Body of pancreas (tissue), 4 donors: ENCODE measurements around the gene GJA3. TPM values are rescaled to one million over a fixed set of nuclear protein-coding genes. Genes with fewer than 3 reads are reported as not detected.

Source experiments
- ATAC-seq: fragments of 150-250 bp; one replicate; pipeline ENCODE4 v1.9.1; 2016
- DNase-seq, 4 donors: peaks; one replicate each; pipeline ENCODE4 v3.0.0-alpha.2; 2019
- H3K27ac ChIP-seq, 4 donors: fragments of 200-600 bp; sonication (generic); 1 replicate in 3 of 4; 2 replicates in 1 of 4; pipeline versions ENCODE4 v1.5.1 to v1.6.1; 2016 to 2019; ENCODE audit warnings: mild to moderate bottlenecking in 1 of 4, mixed read lengths in 1 of 4, moderate library complexity in 1 of 4
- H3K27me3 ChIP-seq, 2 donors: fragments of 200-600 bp; sonication (generic); one replicate each; pipeline ENCODE4 v1.6.0; 2016; ENCODE audit warnings: mild to moderate bottlenecking in 1 of 2
- H3K36me3 ChIP-seq, 2 donors: fragments of 200-600 bp; sonication (generic); replicated peaks in 1 of 2; 2 replicates each; pipeline ENCODE4 v1.5.1; 2016; ENCODE audit warnings: low read depth in 2 of 2; ENCODE audit not compliant: insufficient read depth in 1 of 2
- H3K4me1 ChIP-seq: fragments of 200-600 bp; sonication (generic); one replicate; pipeline ENCODE4 v1.6.0; 2016
- H3K4me3 ChIP-seq, 2 donors: fragments of 200-600 bp; sonication (generic); 1 replicate in 1 of 2; 2 replicates in 1 of 2; pipeline ENCODE4 v1.5.1; 2016 to 2019
- H3K9me3 ChIP-seq, 3 donors: fragments of 200-600 bp; sonication (generic); 1 replicate in 2 of 3; 2 replicates in 1 of 3; pipeline ENCODE4 v1.5.1; 2016
- CTCF ChIP-seq, 7 experiments: fragments of 450-650 bp in 4 of 7; fragments of 200-600 bp in 3 of 7; sonication (generic) in 3 of 7; IDR thresholded peaks; one replicate each; pipeline ENCODE4 v1.5.1; 2016 to 2019; ENCODE audit warnings: antibody characterized with exemption in 7 of 7
- POLR2A ChIP-seq, 3 donors: fragments of 450-650 bp; IDR thresholded peaks; one replicate each; pipeline ENCODE4 v1.6.1; 2016; ENCODE audit warnings: antibody characterized with exemption in 3 of 3, mild to moderate bottlenecking in 2 of 3
- WGBS, 2 donors: methylation state at CpG; one replicate each; pipeline ENCODE4 v1.1.5; 2017; 5-methylcytosine and 5-hydroxymethylcytosine counted together
- intact Hi-C: fragments of 100-400 bp; cut with DNase I; formaldehyde crosslinking; loops from one replicate; pipeline ENCODE4 v1.15.1; 2023
- total RNA-seq, 2 donors: library from RNA; depleted of rRNA; stranded (reverse); fragments of >200 nt; gene quantifications; one replicate each; pipeline ENCODE4 v1.1.0, GENCODE V29; 2016

The GJA3 gene
- total RNA-seq, 2 donors from 2014 or later: not detected

- peaks cover 9% of the 10 kb centered on the region for H3K4me1 ChIP-seq
- H3K4me3 ChIP-seq: no peak overlapping the region
- DNase-seq: peak in 1 of 4 donors; percentile 16
- H3K9me3 ChIP-seq: no peaks in the 10 kb centered on the region
- no peaks in the 10 kb centered on the region for H3K27me3 ChIP-seq
- TF ChIP-seq POLR2A (IDR thresholded peaks at IDR 0.05): no peak
- TF ChIP-seq CTCF (IDR thresholded peaks at IDR 0.05): no peak
- H3K36me3 ChIP-seq: no peaks in the 10 kb centered on the region
- no peak overlapping the region for H3K27ac ChIP-seq
- ATAC-seq: no peak
- intact Hi-C loops: no loop called here
- WGBS, 2 donors: 43 to 45% methylated on average over 9 of the region's 9 CpGs
Observed at GRCh38 chr13:20102525-20103180, 58.2 kb downstream of the GJA3 start.

GRCh38 chr13:20101467-20102316 is 59.2 kb downstream of the GJA3 start:
- no peak for ATAC-seq
- H3K27ac ChIP-seq: no peak overlapping the region
- no peak overlapping the region for H3K4me3 ChIP-seq
- no peak for TF ChIP-seq POLR2A (IDR thresholded peaks at IDR 0.05)
- no peak for TF ChIP-seq CTCF (IDR thresholded peaks at IDR 0.05)
- no peak for DNase-seq
- intact Hi-C loops: no loop called here
- H3K36me3 ChIP-seq: no peaks in the 10 kb centered on the region
- H3K27me3 ChIP-seq: no peaks in the 10 kb centered on the region
- no peaks in the 10 kb centered on the region for H3K9me3 ChIP-seq
- peaks cover 3% of the 10 kb centered on the region for H3K4me1 ChIP-seq
- WGBS, 2 donors: 32 to 35% methylated on average over 8 of the region's 8 CpGs

- Histone ChIP-seq H3K27me3 (no peaks in the 10 kb centered on the region), H3K4me3 (no peak overlapping the region), H3K27ac (no peak overlapping the region), H3K36me3 (no peaks in the 10 kb centered on the region), H3K9me3 (no peaks in the 10 kb centered on the region), H3K4me1 (no peaks in the 10 kb centered on the region)
- DNase-seq (no peak), ATAC-seq (no peak)
- 58% methylated on average over 9 of the region's 9 CpGs for WGBS, 2 donors
- TF ChIP-seq CTCF (IDR thresholded peaks at IDR 0.05): no peak
- no peak for TF ChIP-seq POLR2A (IDR thresholded peaks at IDR 0.05)
- intact Hi-C loops: no loop called here
Observed at GRCh38 chr13:20099319-20099718, 61.5 kb downstream of the GJA3 start.

- H3K4me1 ChIP-seq: no peaks in the 10 kb centered on the region
- ATAC-seq: no peak
- no peak for DNase-seq
Observed at GRCh38 chr13:20093951-20094350, 66.9 kb downstream of the GJA3 start.

More at GRCh38 chr13:20093951-20094350, 66.9 kb downstream of the GJA3 start:
- 22 to 24% methylated on average over 6 of the region's 6 CpGs for WGBS, 2 donors
- no peaks in the 10 kb centered on the region for H3K27me3 ChIP-seq
- H3K9me3 ChIP-seq: no peaks in the 10 kb centered on the region
- H3K36me3 ChIP-seq: no peaks in the 10 kb centered on the region
- intact Hi-C loops: no loop called here
- no peak for TF ChIP-seq POLR2A (IDR thresholded peaks at IDR 0.05)
- TF ChIP-seq CTCF (IDR thresholded peaks at IDR 0.05): no peak
- H3K27ac ChIP-seq: no peak overlapping the region
- H3K4me3 ChIP-seq: no peak overlapping the region
